Measurements from ENCODE around the gene PRDM16.
"Not testable (repeated sequence)": the region's sequence is repeated elsewhere in the genome, so short reads cannot be mapped to it uniquely, and the experiment has no call there.

PRDM16 gene

GRCh38 chr1:3233031-3233430 lies 164.0 kb downstream of the PRDM16 start:
- no peak for DNase-seq

DNA sequence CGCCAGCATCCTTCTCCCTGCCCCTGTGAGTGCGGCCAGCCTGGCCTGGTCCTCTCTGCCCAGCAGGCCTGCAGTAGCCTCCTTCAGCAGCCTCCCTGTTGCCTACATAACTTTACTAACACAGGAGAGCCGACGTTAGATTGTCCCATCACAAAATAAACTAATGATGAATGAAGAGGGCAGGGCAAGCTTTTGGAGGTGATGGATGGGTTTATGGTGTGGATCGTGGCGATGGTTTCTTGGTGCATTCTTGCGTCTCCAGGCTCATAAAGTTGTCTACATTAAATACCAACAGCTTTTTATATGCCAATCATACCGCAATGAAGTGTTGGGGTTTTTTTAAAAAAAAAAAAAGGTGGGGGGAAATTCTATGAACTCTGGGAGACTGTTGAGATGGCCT lies 164.5 kb downstream of the PRDM16 start:
- DNase-seq: no peak

DNA sequence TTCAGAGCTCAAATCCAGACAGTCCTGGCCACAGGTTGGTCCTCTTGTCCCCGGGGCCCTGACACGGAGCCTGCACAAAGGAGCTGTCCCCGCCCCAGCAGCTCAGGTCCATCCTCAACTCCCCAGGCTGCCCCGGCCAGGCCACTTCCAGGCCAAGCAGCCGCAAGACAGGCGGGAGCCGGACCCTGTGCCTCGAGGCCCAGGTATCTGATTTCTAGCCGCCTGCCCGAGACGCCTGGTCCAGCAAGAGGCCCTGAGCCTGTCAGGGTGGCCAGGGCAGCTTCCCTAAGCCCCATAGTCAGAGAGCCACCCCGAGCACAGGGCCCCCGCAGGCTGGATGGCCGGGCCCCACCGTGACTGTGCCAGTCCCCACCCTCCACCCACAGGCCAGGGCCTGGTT lies 165.3 kb downstream of the PRDM16 start:
- DNase-seq: no peak

GRCh38 chr1:3234956-3235355 lies 166.0 kb downstream of the PRDM16 start:
- no peak for DNase-seq

DNA sequence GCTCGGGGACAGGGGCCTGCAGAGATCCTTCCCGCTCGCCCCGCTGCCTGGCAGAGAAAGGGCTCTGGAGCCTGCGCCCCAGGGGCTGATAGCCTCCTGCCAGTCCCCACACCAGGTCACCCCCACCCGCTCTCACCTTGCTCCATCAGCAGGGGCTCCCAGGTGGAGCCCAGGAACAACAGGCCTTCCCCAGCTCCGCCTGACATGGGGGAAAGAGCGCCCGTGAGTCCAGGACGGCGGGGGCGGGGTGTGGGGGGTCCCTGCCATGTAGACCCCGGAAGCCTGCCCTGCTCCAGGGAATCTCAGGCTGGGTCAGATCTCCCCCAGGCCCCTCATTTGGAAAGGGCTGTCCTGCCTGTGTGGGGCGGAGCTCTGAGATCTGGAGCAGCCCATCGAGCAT lies 166.5 kb downstream of the PRDM16 start:
- DNase-seq: no peak

- DNase-seq: no peak
These were observed 167.4 kb downstream of the PRDM16 start for GRCh38 chr1:3236361-3236760.

- DNase-seq: no peak
These were observed 168.0 kb downstream of the PRDM16 start for GRCh38 chr1:3236955-3237354.

DNA sequence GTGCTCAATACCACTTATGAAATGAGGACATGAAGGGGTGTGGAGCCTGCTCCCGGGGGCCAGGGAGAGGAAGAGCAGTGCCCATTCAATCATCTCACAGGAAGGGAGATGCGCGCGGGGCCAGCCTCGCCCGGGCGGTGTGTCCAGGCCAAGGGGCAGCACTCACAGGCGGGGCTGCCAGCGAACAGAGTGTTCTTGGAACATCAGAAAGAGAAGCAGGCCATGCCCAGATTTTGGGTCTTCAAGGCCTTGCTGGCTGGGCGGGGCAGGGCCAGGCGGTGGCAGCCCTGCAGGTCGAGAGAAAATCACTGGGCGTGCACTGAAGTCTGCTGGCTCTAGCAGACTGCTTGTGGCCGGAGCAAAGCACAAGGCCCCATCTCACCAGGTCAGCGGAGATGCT lies 168.6 kb downstream of the PRDM16 start:
- DNase-seq: no peak

DNA sequence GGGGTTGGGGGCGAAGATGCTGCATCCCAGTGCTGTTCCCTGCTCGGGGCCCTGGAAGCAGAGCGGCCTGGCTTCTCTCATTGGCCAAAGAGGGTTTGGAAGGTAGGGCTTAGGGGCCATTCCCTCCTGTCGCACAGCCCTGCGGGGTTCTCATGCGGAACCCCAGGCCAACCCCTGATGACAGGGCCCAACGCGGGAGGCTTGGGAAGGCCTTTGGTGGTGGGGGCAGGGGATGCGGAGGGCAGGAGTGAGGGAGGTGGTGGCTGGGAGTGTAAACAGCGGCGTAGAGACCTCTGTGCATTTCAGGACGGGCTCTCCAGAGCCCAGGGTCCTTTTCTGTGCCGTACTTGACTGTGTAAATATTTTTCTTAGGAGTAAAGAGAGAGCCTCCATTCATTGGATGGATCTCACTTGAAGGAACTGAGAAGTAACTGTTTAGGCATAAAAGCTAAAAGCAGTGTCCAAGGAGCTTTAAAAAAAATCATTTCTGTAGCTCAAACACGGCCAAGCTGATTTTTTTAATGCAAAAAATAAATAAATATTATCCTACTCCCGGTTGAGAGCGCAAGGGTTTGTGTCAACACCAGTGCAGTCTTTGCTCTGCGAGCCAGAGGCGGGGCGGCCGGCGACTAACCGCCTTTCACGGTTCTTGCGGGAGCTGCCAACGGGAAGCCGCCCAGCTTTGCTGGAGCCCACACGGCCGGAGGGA lies 169.1 kb downstream of the PRDM16 start:
- no peak for DNase-seq

GRCh38 chr1:3238703-3239278 lies 169.8 kb downstream of the PRDM16 start:
- DNase-seq: no peak

- DNase-seq: not testable (repeated sequence)
These were observed 171.0 kb downstream of the PRDM16 start for GRCh38 chr1:3239991-3240390.

GRCh38 chr1:3240524-3241235 lies 171.7 kb downstream of the PRDM16 start:
- DNase-seq: no peak

DNA sequence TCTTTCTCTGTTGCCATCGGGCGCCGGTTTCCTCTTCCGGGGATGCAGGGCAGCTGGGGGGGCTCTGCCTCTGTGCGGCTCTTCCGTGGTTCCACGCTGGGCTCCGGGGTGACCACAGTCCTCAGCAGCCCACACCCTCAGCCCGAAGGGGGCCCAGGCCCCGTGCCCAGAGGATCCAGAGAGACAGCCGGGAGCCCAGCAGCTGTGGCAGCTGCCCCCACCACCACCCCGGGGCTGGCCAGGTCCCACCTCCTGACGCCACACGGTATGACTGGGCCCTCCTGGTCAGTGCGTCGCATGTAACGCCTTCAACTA lies 172.2 kb downstream of the PRDM16 start:
- DNase-seq: no peak

DNA sequence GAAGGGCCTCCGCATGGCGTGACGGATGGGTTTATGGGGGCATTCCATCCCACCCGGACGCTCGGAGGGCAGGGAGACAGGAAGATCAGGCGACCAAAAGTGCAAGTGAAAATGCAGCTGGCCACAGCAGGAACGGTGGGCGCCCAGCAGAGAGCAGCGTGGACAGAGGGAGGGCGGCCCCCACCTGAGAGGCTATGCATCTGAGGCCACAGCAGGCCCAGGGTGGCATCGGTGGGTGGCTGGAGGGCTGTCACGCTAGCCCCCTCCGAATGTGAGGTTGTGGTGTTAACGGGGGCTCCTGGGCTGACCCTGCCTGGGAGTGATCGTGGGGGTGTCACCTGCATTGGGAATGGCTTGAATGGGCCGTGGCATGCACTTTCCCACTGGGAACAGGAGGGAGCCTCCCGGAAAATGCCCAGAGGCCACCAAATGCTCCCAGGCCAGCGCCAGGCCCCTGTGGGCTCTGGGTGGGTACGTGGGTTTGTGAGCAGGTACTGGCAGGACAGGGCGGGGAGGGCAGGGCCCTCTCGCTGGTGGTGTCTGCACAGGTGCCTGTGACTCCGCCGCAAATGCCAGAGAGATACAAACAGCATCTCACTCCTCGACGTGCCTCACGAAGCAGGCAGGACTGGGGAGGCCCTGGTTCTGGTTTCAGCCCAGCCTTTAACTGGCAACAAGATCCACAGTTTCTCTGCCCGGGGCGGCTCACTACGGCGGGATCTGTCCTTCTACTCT lies 172.8 kb downstream of the PRDM16 start:
- DNase-seq: no peak

GRCh38 chr1:3242408-3243260 lies 173.6 kb downstream of the PRDM16 start:
- DNase-seq: no peak

- DNase-seq: no peak
These were observed 174.3 kb downstream of the PRDM16 start for GRCh38 chr1:3243304-3243703.

DNA sequence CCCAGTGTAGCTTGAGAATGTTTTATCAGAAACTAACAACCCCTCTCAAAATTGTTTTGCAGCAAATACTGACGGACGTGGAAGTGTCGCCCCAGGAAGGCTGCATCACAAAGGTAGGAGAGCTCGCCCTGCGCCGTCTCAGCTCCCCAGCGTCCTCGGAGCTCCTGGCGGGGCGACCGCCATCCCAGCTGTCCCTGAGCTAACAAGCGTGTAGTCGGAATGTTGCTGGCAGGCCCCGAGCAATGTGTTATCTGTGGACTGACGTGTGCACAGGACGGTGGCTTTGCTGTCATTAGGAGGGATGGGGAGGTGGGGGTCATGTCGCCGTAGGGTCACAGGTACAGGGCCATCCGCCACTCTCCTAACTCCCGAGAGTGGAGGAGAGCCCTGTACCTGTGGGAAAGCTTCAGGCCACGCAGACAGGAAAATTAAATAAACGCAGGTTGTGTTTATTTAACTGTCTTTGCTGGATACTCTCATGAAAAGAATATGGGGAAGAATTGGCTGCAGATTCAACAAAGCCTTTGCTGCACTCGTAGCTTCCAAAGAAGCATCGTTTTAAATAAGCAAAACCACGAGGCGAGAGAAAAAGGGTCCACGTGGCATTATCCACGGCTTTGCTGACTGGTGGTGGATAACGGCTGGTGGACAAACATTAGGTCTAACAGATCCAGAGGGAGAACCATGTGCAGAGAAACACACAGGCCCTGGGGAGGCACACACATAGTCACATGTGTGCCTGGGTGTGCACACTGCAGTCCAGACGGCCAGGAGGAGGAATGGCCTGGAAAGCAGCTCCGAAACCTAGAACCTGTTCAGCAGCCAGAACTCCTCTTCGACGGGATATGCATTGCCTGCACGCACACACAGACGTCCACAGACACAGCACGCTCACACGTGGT lies 175.3 kb downstream of the PRDM16 start:
- no peak for DNase-seq

DNA sequence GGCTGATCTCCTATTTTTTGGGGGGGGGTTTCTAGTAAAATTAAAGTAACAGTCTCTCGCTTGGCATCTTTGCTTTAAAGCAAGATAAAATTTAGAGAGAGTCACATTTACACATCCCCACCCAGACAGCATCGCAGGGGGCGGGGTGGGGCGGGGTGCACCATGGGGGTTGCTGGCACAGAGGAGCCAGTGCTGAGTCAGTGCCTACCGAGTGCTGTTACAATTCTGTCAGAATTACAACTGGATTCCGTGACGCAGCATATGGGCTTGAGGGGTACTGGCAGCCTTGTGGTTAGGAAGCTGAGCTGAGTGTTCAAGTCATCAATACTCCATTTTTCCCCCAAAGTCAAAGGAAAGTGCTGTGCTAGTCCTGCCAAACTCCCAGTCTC lies 175.9 kb downstream of the PRDM16 start:
- DNase-seq: peak; percentile 25

DNA sequence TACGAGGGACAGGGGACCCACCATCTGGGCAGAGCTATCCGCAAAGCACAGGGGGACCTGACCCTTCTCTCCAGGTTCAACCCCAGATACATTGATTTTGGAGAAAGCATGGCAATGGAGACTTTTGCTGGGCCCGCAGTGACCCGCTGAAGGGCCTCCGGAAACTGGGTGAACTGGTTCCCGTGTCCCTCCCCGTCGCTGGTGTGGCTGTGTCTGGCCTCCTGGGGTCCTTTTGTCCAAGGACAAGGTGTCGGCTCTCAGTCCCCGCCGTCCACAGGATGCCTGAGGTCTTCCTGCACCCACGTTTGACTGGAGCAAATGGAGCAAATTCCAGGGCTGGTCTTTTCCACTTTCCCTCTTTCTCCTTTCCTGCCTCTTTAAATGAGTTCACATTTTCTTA lies 176.3 kb downstream of the PRDM16 start:
- no peak for DNase-seq

DNA sequence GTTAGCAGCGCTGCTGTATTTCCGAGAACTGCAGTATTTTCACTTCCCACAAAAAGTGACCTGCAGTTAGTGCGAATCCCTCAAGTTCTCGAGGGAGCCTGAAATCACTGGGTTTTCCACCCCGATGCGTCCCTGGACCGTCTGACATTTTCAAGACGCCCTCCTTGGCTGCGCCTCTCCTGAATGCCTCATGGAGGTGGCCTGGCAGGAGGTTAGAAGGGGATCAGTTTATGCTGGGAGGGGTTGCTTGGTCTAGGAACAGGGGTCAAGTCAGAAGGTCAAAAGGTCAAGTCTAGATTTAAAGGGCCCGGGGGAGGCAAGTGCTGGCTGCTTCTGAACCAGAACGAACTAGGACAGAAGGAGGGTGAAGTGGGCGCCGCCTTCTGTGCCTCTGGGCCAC lies 176.8 kb downstream of the PRDM16 start:
- DNase-seq: no peak

DNA sequence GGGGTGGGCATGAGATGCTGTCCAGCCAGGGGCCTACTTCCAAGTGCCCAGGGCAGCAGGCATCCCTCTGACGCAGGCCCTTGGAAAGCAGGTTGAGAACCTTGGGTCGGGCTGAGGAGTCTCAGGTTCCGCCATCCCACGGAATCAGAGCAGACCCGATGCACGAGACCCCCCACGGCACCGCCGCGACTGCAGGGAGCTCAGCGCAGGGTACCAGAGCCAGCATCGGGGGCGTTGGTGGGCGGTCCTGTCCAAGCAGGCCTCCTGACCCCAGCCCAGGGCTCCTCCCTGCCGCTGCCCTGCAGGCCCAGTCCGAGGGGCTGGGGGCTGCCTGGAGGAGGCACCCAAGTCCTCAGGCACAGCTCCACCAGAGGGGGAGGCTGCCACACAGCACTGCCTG lies 177.2 kb downstream of the PRDM16 start:
- DNase-seq: no peak

All from fibroblast of skin of back (primary cell).